ENCODE measurements around the gene ADAMTSL3.

DNA sequence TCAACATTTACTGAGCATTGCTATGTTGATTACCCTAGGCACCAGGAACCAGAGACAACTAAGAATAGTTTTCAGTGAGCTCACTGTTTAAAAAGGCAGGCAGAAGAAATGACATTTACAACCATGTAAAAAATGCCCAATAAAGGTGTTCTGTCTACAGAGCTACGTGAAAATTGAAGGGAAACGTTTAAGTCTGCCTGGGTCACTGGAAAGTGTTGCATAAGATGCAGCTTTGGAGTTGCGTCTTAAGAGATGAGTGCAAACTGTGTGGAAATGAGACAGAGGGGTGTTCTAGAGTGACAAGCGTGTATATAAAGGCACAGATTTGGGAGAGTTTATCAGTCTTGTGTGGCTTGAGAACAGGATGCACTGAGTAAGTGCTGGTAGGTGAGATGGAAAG lies 303.0 kb downstream of the ADAMTSL3 start:
- TF ChIP-seq, protein P1, sequence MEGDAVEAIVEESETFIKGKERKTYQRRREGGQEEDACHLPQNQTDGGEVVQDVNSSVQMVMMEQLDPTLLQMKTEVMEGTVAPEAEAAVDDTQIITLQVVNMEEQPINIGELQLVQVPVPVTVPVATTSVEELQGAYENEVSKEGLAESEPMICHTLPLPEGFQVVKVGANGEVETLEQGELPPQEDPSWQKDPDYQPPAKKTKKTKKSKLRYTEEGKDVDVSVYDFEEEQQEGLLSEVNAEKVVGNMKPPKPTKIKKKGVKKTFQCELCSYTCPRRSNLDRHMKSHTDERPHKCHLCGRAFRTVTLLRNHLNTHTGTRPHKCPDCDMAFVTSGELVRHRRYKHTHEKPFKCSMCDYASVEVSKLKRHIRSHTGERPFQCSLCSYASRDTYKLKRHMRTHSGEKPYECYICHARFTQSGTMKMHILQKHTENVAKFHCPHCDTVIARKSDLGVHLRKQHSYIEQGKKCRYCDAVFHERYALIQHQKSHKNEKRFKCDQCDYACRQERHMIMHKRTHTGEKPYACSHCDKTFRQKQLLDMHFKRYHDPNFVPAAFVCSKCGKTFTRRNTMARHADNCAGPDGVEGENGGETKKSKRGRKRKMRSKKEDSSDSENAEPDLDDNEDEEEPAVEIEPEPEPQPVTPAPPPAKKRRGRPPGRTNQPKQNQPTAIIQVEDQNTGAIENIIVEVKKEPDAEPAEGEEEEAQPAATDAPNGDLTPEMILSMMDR (IDR thresholded peaks at IDR 0.05; ENCODE audit: poor library complexity, severe bottlenecking) = no peak
- TF ChIP-seq TAF1 (IDR thresholded peaks at IDR 0.05; ENCODE audit: low read depth) = no peak
- no peak for TF ChIP-seq EP300 (conservative IDR thresholded peaks at IDR 0.05; ENCODE audit: poor library complexity, severe bottlenecking)
- TF ChIP-seq, protein P2, sequence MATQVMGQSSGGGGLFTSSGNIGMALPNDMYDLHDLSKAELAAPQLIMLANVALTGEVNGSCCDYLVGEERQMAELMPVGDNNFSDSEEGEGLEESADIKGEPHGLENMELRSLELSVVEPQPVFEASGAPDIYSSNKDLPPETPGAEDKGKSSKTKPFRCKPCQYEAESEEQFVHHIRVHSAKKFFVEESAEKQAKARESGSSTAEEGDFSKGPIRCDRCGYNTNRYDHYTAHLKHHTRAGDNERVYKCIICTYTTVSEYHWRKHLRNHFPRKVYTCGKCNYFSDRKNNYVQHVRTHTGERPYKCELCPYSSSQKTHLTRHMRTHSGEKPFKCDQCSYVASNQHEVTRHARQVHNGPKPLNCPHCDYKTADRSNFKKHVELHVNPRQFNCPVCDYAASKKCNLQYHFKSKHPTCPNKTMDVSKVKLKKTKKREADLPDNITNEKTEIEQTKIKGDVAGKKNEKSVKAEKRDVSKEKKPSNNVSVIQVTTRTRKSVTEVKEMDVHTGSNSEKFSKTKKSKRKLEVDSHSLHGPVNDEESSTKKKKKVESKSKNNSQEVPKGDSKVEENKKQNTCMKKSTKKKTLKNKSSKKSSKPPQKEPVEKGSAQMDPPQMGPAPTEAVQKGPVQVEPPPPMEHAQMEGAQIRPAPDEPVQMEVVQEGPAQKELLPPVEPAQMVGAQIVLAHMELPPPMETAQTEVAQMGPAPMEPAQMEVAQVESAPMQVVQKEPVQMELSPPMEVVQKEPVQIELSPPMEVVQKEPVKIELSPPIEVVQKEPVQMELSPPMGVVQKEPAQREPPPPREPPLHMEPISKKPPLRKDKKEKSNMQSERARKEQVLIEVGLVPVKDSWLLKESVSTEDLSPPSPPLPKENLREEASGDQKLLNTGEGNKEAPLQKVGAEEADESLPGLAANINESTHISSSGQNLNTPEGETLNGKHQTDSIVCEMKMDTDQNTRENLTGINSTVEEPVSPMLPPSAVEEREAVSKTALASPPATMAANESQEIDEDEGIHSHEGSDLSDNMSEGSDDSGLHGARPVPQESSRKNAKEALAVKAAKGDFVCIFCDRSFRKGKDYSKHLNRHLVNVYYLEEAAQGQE (IDR thresholded peaks at IDR 0.05; ENCODE audit: borderline replicate concordance) = no peak
- TF ChIP-seq MXI1 (conservative IDR thresholded peaks at IDR 0.05; ENCODE audit: poor library complexity, severe bottlenecking) = no peak
- TF ChIP-seq RAD21 (conservative IDR thresholded peaks at IDR 0.05) = no peak

All from neural cell (in vitro differentiated cells).